ENCODE data around the gene KIF19.

The KIF19 gene

DNA sequence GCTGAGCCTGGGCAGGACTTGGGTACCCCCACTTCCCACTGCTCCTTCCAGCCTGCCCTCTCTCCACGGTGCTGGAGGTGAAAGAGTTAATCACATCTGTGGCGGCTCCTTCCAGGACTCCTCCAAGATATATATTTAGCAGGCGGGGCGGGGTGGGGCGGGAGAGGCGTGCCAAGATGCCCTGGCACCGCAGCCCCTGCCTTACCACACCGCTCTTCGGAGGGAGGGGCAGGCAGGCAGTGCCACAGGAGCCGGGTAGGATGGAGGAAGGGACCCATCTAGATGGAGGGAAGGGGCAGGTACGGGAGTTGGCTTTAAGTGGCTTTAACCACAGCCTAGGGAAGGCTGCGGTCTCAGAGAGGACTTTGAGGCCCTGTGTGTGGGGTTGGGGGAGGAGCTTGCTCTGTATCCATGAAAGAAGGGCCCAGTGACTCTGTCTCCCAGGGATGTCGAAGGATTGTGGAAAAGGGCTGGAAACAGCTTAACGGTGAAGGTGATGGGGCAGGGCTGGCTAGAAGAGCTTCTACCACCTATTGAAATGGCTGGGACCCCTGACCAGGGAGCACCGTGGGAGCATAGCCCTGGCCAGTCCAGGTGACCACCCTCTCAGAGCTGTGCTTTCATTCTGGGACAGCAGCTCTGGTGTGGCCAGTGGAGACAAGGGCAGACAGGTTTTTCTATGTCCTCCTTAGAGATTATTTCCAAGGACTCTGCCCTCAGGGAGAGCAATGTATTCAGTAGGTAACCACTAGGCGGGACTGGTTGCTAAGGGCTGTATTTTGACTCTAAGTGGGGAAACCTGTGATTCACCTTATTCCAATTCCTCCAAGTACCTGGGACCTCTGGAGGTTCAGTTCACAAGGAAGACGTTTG, 54.3 kb downstream of the KIF19 start:
- in situ Hi-C loops (cut with HindIII; ENCODE audit: low sequenced_read_pairs) = no loop called here
- H3K4me3 ChIP-seq (ENCODE audit: low read depth, low read length) = no peak overlapping the region
- TF ChIP-seq, protein P1, sequence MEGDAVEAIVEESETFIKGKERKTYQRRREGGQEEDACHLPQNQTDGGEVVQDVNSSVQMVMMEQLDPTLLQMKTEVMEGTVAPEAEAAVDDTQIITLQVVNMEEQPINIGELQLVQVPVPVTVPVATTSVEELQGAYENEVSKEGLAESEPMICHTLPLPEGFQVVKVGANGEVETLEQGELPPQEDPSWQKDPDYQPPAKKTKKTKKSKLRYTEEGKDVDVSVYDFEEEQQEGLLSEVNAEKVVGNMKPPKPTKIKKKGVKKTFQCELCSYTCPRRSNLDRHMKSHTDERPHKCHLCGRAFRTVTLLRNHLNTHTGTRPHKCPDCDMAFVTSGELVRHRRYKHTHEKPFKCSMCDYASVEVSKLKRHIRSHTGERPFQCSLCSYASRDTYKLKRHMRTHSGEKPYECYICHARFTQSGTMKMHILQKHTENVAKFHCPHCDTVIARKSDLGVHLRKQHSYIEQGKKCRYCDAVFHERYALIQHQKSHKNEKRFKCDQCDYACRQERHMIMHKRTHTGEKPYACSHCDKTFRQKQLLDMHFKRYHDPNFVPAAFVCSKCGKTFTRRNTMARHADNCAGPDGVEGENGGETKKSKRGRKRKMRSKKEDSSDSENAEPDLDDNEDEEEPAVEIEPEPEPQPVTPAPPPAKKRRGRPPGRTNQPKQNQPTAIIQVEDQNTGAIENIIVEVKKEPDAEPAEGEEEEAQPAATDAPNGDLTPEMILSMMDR (IDR thresholded peaks at IDR 0.05; ENCODE audit: low read depth, low read length, missing control alignments) = no peak
- DNase-seq (ENCODE audit: low read depth) = no peak

- H3K4me3 ChIP-seq (ENCODE audit: low read depth, low read length) = no peak overlapping the region
- TF ChIP-seq, protein P1 (IDR thresholded peaks at IDR 0.05; ENCODE audit: low read depth, low read length, missing control alignments) = no peak
- in situ Hi-C loops (cut with HindIII; ENCODE audit: low sequenced_read_pairs) = no loop called here
- no peak for DNase-seq (ENCODE audit: low read depth)
These were observed 55.2 kb downstream of the KIF19 start for GRCh38 chr17:74380959-74381808.

- TF ChIP-seq, protein P1 (IDR thresholded peaks at IDR 0.05; ENCODE audit: low read depth, low read length, missing control alignments) = no peak
- no peak overlapping the region for H3K4me3 ChIP-seq (ENCODE audit: low read depth, low read length)
- in situ Hi-C loops (cut with HindIII; ENCODE audit: low sequenced_read_pairs) = no loop called here
- DNase-seq (ENCODE audit: low read depth) = no peak
These were observed 57.1 kb downstream of the KIF19 start for GRCh38 chr17:74383141-74383540.

DNA sequence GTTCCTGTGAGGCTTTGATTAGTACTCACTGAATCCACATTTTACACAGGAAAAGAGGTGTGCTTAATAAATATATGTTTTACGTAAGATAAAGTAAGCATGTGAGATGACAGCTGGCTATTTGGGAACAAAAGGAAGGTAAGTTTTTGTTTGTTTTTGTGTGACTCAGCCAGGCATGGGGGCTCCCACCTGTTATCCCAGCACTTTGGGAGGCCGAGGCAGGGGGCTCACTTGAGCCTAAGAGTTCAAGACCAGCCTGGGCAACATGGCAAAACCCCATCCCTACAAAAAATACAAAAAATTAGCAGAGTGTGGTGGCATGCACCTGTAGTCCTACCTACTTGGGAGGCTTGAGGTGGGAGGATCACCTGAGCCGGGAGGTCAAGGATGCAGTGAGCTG, 59.2 kb downstream of the KIF19 start:
- no peak for DNase-seq (ENCODE audit: low read depth)
- TF ChIP-seq, protein P1 (IDR thresholded peaks at IDR 0.05; ENCODE audit: low read depth, low read length, missing control alignments) = no peak
- no peak overlapping the region for H3K4me3 ChIP-seq (ENCODE audit: low read depth, low read length)
- in situ Hi-C loops (cut with HindIII; ENCODE audit: low sequenced_read_pairs) = loop anchor here (5.0 kb wide), 1 partner anchor 92 kb away; no protein-coding TSS in a partner anchor

- no peak overlapping the region for H3K4me3 ChIP-seq (ENCODE audit: low read depth, low read length)
- TF ChIP-seq, protein P1 (IDR thresholded peaks at IDR 0.05; ENCODE audit: low read depth, low read length, missing control alignments) = no peak
- in situ Hi-C loops (cut with HindIII; ENCODE audit: low sequenced_read_pairs) = loop anchor here (5.0 kb wide), 1 partner anchor 91 kb away; no protein-coding TSS in a partner anchor
- no peak for DNase-seq (ENCODE audit: low read depth)
These were observed 60.4 kb downstream of the KIF19 start for GRCh38 chr17:74386386-74386785.

Data from astrocyte of the cerebellum (primary cell).